ENCODE measurements around the gene C6orf120.
"Not testable (repeated sequence)": the region's sequence is repeated elsewhere in the genome, so short reads cannot be mapped to it uniquely, and the experiment has no call there.

The C6orf120 gene

DNA sequence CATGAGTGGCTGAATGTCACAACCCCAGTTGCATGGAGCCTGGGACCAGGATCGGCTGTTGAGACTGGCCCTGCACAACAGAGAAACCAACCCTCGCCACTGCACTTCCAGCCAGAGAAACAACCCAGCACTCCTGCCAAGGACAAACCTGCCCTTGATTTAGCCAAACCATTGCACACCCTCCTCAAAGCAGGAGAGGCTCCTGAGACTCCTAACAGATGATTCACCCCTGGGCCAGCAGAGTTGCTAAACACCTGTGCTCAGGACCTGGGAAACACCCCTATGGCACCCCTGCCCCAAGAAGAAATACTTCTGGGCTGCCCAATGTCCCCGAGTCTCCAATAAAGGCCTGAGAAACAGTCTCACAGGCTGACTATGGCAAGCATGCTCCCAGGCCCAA is 17.9 kb upstream of the C6orf120 start:
- DNase-seq (ENCODE audit: low read depth), result no peak

DNA sequence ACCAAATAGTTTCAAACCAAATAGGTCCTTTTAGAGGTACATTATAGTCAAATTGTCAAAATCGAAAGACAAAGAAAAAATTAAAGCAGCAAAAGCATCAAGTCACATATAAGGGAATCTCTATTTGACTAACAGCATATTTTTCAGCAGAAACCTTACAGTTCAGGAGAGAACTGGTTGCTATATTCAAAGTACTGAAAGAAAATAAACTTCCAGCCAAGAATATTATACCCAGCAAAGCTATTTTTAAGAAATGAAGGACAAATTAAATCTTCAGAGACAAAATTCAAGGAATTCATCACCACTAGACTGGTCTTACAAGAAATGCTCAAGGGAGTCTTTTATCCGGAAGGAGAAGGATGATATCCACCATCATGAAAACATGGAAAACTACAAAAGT is 16.1 kb upstream of the C6orf120 start:
- DNase-seq (ENCODE audit: low read depth), result no peak

DNA sequence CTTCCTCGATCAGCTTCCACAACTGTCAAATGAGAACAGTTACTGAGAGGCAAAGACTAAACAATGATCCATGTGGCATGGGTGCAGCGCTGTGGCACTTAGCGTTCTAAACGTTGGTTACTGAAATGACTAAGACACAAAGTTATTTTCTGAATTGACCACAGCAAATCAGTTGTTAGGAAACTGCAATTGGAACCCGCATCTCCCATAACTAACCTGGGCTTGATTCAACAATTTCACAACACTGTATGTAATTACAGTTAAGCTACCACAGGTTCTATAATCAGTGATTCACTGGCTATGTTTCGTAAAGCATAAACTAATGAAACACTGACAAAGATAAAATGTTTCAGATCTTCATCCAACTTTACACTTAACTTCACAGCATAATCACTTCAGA is 12.6 kb upstream of the C6orf120 start:
- no peak for DNase-seq (ENCODE audit: low read depth)

DNA sequence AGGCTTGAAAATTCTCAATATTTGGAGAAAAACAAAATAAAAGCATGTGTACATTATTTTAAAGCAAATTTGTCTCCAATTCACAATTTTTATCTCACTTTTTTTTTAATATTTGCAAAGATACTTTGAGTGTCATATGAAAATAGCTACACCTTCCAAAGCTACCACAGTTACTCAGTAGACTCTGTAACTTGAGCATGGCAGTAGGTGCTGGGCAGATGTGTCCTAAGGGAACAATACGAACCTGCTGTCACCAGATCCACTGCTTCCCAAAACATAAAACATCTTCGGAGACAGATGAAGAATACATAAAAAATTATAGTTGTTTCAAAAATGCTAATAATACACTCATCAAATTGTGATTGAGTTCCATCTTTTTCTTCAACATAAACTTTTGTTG is 10.7 kb upstream of the C6orf120 start:
- DNase-seq (ENCODE audit: low read depth), result no peak

DNA sequence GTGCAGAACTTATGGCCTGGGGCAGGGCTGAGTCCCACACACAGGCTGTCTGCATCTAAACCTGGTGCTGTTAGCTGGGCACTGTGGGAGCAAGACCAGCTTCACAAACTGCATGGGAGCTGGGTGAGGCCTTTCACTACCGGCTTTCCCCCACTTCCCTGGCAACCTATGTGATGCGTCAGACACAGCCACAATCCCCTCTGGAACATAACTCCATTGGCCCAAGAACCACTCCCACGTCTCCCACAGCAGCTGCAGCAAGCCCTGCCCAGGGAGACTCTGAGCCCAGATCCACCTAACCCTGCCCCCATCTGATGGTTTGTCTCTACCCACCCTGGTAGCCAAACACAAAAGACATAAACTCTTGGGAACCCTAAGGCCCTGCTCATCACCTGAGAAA is 9.4 kb upstream of the C6orf120 start:
- no peak for DNase-seq (ENCODE audit: low read depth)

DNA sequence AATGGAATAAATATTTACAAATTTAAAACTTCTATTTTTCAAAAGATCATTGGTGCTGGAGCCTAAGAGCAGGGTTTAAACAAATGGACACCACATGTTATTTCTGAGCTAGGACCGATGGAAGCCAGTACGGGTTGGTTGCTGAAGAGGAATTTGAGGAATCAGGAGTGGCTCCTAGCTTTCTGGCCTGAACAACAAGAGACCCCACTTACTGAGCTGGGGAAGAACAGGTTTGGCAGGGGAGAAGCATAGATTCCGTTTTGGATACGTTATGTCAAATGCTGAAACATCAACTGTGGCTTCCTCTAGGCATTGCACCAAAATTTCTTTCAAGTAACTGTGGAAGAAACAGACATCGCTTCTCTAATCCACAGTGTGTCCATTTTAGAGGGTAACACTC is 6.8 kb upstream of the C6orf120 start:
- DNase-seq (ENCODE audit: low read depth), result no peak

DNA sequence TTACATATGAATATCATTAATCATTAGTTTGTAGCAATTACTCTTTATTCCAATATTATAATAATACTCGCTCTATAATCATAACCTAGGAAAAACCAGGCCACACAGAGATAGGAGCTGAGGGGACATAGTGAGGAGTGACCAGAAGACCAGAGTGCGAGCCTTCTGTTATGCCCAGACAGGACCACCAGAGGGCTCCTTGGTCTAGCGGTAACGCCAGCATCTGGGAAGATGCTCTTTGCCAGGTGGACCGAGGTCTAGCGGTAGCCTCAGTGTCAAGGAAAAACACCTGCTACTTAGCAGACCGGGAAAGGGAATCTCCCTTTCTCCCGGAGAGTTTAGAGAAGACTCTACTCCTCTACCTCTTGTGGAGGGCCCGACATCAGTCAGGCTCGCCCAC is 4.8 kb upstream of the C6orf120 start:
- DNase-seq (ENCODE audit: low read depth), result not testable (repeated sequence)

DNA sequence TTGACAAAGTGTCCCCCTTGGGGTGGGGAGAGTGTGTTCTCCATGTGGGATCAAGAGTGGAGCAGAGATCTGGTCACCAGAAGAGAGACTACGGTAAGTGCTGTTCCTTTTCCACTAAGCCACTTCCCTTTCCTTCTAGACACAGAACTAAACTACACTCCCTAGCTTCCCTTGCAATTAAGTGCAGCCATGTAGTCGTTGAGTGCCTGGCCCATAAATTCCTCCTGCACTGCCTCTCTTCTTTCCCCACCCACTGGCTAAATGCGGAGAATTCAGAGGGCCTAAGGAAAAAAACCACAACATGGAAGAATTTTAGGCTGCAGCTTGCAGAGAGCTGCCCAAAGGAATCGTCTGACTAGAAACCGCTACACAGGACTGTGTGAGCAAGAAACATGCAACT is 1.6 kb upstream of the C6orf120 start:
- no peak for DNase-seq (ENCODE audit: low read depth)

DNA sequence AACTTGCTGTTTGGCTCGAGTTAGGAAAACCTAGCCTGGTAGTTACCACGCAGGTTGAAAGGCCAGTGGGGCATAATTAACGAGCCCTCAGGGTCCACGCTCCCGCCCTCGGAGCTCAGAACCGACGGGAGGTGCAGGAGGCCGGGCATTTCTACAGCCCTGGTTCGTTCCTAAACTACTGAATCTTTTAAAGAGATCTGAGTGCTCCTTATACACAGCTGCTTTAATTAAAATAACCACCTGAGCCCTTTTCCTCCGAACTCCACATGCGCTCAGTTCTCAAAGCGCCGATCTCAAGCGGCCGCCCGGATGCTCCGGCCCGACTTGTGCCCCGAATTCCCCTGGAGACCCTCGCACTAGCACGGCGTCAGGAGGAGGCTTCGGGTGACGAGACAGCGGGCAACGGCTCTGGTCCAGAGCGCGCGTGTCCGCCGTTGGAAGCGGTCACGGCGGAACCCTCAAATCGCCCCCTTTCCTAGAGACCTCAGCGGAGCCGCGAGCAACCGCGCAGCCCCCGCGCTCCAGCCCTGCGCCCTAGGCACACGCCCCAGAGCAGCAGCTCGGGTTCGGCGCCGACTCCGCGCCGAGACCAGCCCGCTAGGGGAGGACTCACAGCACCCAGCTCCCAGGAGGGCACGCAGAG is 494 bp upstream of the C6orf120 start:
- DNase-seq (ENCODE audit: low read depth), result no peak

DNA sequence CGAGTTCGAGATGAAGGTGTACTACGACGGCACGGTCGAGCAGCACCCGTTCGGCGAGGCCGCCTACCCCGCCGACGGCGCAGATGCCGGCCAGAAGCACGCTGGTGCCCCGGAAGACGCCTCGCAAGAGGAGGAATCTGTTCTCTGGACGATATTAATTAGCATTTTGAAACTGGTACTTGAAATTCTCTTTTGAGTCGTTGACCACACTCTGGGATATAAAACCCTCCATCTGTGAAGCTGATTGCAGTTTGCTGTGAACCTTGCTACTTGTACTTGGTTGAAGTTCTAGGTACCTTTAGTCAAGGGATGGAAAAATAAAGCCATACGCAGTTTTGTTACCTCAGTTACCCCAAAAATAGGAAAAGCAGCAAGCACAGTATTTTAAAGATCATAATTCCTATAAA is 917 bp downstream of the C6orf120 start:
- no peak for DNase-seq (ENCODE audit: low read depth)

DNA sequence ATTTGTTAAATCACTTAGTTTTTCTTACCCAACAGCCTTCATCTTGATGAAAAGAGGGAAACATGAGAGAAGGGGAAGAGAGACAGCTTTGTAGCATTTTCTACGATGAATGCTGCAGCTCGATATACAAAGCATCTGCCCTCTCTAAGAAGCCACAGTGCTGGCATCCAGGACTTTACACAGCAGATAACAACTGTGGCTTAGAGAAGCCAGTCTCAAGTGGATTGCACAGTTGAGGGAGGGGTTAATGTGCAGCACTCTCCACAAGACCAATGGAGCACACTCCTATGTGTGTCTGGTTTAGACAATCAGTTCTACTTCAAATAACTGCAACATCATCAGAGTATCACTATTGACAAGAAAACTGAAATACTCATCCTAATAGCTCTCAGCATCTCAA is 5.8 kb downstream of the C6orf120 start:
- no peak for DNase-seq (ENCODE audit: low read depth)

DNA sequence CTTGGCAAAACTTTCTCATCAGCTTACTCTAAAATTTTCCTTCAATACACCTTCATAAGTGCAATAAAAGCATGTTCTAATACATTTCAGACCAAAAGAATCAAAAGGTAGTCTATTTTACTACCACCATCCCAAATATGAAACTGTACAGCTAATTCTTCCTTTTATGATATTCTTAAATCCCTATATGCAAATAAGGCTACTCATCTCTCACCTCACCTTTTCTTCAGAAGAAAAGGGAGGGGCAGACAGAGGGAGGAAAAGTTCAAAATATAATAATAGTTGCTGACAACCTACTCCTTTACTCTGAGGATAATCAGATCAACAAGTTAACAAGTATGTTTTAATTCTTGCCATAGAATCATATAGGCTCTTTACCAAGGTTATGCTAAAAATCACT is 7.4 kb downstream of the C6orf120 start:
- DNase-seq (ENCODE audit: low read depth), result no peak

DNA sequence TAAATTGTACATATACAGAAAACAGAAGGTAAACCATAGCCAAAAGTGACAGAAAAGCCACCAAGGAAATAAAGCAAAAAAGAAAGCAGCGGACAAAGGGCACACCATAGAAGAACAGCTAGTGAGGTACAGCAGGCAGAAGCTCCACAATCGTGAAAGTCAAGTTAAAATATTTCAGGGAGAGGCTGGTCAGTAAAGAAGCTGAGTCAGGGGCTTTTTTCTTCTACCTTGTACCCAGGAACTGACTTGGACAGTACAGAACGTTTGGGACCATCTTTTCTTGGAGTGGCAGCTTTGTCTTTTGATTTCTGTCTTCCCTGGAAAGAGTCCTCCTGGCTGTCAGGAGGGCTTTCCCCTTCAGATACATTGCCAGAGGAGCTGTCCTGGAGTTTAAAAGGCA is 8.1 kb downstream of the C6orf120 start:
- DNase-seq (ENCODE audit: low read depth), result no peak

DNA sequence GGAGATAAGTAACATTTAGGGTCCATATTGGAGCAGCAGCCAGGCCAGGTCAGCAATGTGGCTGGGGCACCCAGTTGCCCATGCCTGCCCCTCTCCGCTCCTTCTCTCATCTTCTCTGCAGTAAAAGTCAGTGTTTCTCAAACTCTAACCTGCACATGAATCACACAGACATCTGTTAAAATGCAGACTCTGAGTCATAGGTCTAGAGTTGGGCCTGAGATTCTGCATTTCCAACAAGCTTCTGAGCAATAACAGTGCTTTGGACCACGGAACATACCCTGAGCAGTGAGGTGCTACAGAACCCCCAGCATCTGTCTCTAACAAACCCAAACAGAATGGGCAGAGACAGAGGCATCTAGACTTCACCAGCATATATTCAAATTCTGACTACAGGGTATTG is 12.3 kb downstream of the C6orf120 start:
- DNase-seq (ENCODE audit: low read depth), result no peak

DNA sequence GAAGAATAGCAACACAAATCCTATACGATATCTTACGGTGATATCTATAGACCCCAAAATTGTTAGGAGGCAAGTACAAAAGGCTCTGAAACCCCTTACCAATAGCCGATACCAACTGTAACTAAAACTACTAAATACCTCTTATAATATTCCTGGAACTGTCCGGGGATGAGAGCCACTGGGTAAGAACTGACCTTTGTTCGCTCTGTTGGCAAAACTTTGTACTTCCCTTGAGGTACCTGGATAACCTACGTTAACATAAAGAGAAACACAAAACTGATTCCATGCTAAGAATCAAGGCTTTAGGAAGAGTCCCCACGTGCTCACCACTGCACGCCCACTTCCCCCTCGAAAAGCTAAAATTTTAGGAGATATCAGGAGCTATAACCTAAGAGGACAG is 12.7 kb downstream of the C6orf120 start:
- no peak for DNase-seq (ENCODE audit: low read depth)

DNA sequence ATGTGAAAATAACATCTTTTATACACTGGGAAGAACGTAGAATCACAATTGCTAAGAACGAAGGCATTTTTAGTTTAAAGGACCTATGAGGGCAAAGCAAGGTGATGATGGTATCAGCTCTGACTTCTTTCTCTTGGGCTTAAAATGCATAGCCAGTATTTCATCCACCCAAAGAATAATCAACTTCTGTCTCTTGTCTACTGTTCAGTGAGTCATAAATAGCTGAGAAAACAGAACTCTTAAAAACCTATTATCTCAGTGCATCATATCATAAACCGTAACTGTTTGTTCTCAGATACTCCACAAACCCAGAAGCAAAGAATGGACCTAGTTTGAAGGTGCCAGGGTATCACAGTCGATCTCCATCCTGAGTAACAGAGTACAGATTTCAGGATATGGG is 17.2 kb downstream of the C6orf120 start:
- DNase-seq (ENCODE audit: low read depth), result no peak

DNA sequence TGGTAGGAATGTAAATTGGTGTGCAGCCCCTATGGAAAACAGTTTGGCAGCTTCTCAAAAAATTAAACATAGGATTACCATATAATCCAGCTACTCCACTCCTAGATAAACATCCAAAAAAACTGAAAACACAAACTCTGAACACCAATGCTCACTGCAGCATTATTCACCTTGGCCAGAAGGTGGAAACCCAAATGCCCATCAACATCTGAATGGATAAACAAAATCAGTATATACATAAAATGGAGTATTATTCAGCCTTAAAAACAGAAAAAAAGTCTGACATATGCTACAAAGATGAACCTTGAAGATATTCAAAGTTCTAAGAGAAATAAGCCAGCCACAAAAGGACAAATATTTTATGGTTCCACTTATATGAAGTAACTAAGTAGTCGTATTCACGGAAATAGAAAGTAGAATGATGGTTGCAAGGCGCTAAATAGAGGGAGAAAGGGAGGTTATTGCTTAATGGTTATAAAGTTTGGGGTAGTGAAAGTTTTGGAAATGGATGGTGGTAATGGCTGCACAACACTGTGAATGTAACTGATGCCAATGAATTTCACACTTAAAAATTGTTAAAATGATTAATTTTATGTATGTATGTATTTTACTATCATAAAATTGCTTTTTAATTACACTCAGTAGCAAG is 18.4 kb downstream of the C6orf120 start:
- DNase-seq (ENCODE audit: low read depth), result no peak

DNA sequence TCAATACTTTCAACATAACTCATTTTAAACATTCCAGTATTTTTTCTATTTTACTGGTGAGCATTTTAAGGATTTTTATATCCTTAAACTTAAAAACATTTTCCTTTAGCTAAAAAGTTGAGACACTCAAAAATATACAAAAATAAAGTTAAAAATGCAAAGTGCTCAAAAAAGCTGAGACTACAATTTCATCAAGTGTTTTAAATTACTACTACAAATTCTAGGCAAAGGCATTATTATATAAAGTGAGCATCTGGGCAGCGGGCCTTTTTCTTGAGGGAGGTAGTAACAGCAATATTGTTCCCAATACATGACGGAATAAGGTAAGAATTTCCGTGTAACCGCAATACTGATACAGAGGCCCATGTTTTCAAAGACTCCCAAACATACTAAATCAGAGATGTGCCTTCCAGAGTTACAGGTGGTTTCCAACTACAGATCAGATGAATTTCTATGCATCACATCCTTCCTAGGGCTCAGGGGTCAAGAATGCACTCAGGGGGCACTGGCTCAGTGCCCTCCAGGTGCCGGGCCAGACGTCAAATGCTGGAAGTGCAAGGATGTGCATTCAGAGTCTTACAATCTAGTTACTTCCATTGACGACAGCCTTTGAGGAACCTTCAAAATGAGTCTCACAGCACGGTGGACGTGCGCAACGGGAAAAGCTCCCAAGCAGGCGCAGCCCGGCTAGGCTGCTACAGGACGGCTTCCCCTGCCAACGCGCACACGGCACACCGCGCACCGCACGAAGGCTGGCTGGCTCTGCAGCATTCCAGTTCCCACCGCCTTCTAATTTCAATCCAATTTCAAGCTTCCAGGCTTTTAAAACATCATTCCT is 20.7 kb downstream of the C6orf120 start:
- no peak for DNase-seq (ENCODE audit: low read depth)

DNA sequence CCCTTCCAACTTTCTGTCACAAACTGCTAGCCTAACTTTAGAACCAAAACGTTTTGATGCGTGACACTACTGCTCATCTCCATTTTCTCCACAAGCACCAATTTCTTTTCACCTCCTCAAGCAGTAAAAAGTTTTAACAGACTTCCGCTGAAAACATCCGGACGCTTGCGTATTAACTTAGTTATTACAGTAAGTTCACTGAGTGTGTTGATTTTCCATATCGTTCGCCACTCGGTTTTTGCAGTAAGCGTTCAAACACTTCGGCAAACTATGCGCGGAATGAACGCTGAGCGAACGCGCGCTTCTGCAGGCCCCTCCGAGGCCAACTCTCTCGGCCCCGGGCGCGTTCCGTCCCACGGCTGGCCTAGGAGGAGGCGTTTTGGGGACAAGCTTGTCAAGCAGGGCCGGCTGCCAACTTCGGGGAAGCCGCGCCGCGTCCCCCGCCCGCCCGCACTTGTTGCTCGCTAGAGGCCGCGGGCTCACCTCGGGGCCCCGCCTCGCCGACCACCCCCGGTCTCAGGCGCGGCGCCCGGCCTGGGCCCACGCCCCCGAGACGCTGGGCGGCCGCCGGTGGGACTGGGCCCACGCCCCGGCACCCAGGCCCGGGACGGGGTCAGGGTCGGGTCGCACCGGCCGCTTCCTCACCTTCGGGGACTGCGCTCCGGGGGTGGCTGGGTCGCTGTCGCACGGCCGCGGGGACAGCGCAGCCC is 21.4 kb downstream of the C6orf120 start:
- peak; percentile 35 for DNase-seq (ENCODE audit: low read depth)

DNA sequence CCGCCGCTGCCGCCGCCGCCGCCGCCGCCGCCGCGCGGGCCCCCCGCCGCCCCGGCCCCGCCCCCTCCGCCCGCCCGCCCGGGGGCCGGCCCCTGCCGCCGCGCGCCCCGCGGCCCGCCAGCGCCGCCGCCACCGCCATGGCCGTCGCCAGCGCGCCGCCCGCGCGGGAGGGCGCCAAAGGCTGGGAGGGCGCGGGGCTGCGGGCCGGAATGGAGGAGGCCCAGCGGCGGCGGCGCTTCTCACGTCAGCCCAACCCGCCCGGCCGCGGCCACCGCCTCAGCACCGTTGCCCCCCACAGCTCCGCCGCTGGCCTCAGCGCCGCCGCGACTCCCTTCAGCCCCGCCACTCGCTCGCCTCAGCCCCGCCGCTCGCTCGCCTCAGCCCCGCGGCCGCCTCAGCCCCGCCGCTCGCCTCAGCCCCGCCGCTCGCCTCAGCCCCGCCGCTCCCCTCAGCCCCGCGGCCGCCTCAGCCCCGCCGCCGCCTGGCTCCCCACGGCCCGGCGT is 22.1 kb downstream of the C6orf120 start:
- DNase-seq (ENCODE audit: low read depth), result peak; percentile 13

DNA sequence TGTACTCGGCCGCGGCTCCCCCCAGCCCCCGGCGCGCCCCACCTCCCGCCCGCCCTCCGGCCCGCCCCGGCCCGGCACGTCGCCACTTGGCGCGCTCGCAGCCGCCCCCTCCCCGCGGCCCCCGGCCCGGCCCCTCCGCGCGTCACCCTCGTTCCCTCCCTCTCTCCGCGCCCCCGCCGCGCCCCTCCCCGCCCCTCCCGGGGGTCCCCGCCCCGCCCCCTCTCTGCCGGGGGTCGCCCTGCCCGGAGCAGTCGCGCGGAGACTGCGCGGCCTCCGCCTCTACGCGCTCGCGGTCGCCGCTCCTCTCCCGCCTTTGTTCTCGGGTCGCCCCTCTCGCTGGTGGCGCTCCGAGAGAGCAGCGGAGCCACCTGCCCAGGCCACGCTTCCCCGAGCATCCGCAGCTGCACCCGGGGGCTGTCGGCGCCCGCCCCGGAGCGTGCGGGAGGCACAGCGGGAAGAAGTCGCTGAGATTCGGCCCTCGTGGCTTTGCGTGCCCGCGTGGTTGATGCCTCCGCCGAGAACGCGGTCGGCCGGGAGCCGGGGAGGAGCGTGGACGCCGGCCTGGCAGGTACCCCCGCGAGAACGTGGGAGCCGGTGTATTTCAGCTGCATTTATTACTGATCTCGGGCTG is 22.7 kb downstream of the C6orf120 start, which contains the start of gene PHF10:
TSS of gene PHF10 (minus strand) at position 7 of the 631 bp plus-strand sequence. CDS start 569 bp downstream, outside the sequence.
- DNase-seq (ENCODE audit: low read depth), result peak; percentile 53
